Nephron progenitor cell (in vitro differentiated cells): Measurements from ENCODE around the gene IRF7.

Experiments
- DNase-seq: peaks from one replicate; pipeline ENCODE4 v3.0.0; 2021
- H3K27ac Mint-ChIP-seq: 2 replicates; pipeline ENCODE4 v1.8.0; 2021; ENCODE audit warnings: mild to moderate bottlenecking, moderate library complexity, mixed read lengths
- H3K27me3 Mint-ChIP-seq: 2 replicates; pipeline ENCODE4 v1.8.0; 2021; ENCODE audit warnings: mild to moderate bottlenecking, low read depth, mixed read lengths; ENCODE audit not compliant: poor library complexity
- H3K36me3 Mint-ChIP-seq: 2 replicates; pipeline ENCODE4 v1.8.0; 2021; ENCODE audit warnings: low read depth, mixed read lengths
- H3K4me1 Mint-ChIP-seq: 2 replicates; pipeline ENCODE4 v1.8.0; 2021; ENCODE audit warnings: mixed read lengths
- H3K4me3 Mint-ChIP-seq: 2 replicates; pipeline ENCODE4 v1.8.0; 2021; ENCODE audit warnings: mild to moderate bottlenecking, moderate library complexity, mixed read lengths
- H3K9me3 Mint-ChIP-seq: 2 replicates; pipeline ENCODE4 v1.8.0; 2021; ENCODE audit warnings: mild to moderate bottlenecking, moderate library complexity, mixed read lengths
- CTCF ChIP-seq: fragments of 200-600 bp; sonication (generic); IDR thresholded peaks from 2 replicates; pipeline ENCODE4 v1.5.0; 2021; ENCODE audit warnings: antibody characterized with exemption

Gene IRF7

GRCh38 chr11:624705-625635 lies 9.2 kb upstream of the IRF7 start, which contains the start of gene CDHR5:
CDHR5 (minus strand) TSS chr11:624955; CDS start chr11:624902, 53 bp downstream.
- H3K27ac Mint-ChIP-seq, result no peak within 1 kb of the TSS
- H3K36me3 Mint-ChIP-seq, result peaks cover 22% of the 10 kb centered on the region
- H3K4me1 Mint-ChIP-seq, result peaks cover 50% of the 10 kb centered on the region
- no peak within 1 kb of the TSS for H3K4me3 Mint-ChIP-seq
- peaks cover 20% of the 10 kb centered on the region for H3K27me3 Mint-ChIP-seq
- TF ChIP-seq CTCF, result no peak
- H3K9me3 Mint-ChIP-seq, result peaks cover 20% of the 10 kb centered on the region
- DNase-seq, result peak; percentile 59

- peaks cover 15% of the 10 kb centered on the region for H3K27me3 Mint-ChIP-seq
- peaks cover 49% of the 10 kb centered on the region for H3K4me1 Mint-ChIP-seq
- H3K36me3 Mint-ChIP-seq, result peaks cover 17% of the 10 kb centered on the region
- no peak for TF ChIP-seq CTCF
- H3K4me3 Mint-ChIP-seq, result no peak overlapping the region
- peaks cover 16% of the 10 kb centered on the region for H3K9me3 Mint-ChIP-seq
- DNase-seq, result no peak
- H3K27ac Mint-ChIP-seq, result no peak overlapping the region
Measured at GRCh38 chr11:623999-624704, 8.4 kb upstream of the IRF7 start.

GRCh38 chr11:623349-623869 lies 7.7 kb upstream of the IRF7 start:
- no peak overlapping the region for H3K27ac Mint-ChIP-seq
- peak overlapping the region; percentile 31 for H3K4me3 Mint-ChIP-seq
- peaks cover 10% of the 10 kb centered on the region for H3K36me3 Mint-ChIP-seq
- H3K27me3 Mint-ChIP-seq, result peaks cover 8% of the 10 kb centered on the region
- no peak for DNase-seq
- TF ChIP-seq CTCF, result no peak
- peaks cover 45% of the 10 kb centered on the region for H3K4me1 Mint-ChIP-seq
- H3K9me3 Mint-ChIP-seq, result peaks cover 9% of the 10 kb centered on the region

GRCh38 chr11:621838-622237 lies 6.1 kb upstream of the IRF7 start:
- Mint-ChIP-seq H3K27ac (no peak overlapping the region), H3K27me3 (no peaks in the 10 kb centered on the region), H3K4me3 (no peak overlapping the region), H3K9me3 (no peaks in the 10 kb centered on the region), H3K4me1 (peaks cover 38% of the 10 kb centered on the region), H3K36me3 (no peaks in the 10 kb centered on the region)
- TF ChIP-seq CTCF, result no peak
- no peak for DNase-seq

GRCh38 chr11:620935-621814 lies 5.4 kb upstream of the IRF7 start:
- H3K36me3 Mint-ChIP-seq, result no peaks in the 10 kb centered on the region
- TF ChIP-seq CTCF, result no peak

More at GRCh38 chr11:620935-621814, 5.4 kb upstream of the IRF7 start:
- DNase-seq, result no peak
- no peaks in the 10 kb centered on the region for H3K9me3 Mint-ChIP-seq
- H3K4me3 Mint-ChIP-seq, result no peak overlapping the region
- no peak overlapping the region for H3K27ac Mint-ChIP-seq
- no peaks in the 10 kb centered on the region for H3K27me3 Mint-ChIP-seq
- H3K4me1 Mint-ChIP-seq, result peaks cover 39% of the 10 kb centered on the region
